ENCODE data around the gene FAM3D.

The FAM3D gene

DNA sequence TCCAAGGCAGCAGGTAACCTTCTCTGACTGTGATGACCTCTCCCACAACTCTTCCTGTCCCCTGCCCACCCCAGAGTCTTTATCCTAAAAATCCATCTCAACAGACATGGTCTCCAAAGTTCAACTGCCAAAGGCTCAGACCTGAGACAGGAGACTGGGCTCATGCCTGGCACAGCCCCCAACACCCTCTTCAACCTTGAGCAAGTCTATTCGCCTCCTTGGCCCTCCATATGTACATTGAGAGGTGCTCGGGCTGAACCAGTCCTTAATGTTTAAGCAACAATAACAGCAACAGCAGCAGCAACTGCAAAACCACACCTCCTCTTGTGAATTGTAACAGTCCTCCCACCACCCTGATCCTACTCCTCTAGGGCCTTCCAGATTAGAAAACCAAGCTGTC lies 9.9 kb downstream of the FAM3D start:
- no peak for DNase-seq (ENCODE audit: low read depth)

DNA sequence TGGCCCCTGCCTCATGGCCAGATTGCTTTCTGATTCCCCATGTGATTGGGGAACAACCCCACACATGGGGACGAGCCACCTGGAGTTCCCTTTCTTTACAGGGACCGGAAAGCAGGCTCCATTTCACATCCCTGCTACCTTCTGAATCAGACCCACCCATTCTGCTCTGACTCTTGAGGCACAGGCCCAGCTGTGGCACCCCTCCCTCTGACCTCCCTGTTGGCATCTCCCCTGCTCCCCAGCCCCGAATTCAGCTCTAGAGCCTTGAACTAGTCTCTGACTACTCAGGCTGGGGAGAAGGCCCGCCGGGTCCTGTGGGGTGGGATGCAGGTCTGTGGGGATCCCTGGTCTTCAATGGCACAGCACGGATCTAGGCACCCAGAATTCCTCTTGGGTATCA lies 12.1 kb downstream of the FAM3D start:
- DNase-seq (ENCODE audit: low read depth): no peak

DNA sequence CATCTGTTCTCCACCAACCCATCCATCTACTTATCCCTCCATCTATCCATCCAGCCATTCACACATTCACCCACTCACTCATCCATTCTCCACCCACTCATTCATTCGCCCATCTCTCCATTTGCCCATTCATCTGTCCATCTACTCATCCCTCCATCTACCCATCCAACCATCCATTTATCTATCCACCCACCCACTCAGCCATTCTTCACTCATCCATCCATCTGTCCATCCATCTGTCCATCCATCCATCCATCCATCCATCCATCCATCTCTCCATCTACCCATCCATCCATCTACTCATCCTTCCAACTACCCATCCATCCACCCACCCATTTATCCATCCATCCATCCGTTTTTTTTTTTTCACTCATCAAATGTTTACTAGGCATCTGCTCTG lies 13.9 kb downstream of the FAM3D start:
- no peak for DNase-seq (ENCODE audit: low read depth)

- DNase-seq (ENCODE audit: low read depth): no peak
Observed at GRCh38 chr3:58651276-58651675, 15.3 kb downstream of the FAM3D start.

DNA sequence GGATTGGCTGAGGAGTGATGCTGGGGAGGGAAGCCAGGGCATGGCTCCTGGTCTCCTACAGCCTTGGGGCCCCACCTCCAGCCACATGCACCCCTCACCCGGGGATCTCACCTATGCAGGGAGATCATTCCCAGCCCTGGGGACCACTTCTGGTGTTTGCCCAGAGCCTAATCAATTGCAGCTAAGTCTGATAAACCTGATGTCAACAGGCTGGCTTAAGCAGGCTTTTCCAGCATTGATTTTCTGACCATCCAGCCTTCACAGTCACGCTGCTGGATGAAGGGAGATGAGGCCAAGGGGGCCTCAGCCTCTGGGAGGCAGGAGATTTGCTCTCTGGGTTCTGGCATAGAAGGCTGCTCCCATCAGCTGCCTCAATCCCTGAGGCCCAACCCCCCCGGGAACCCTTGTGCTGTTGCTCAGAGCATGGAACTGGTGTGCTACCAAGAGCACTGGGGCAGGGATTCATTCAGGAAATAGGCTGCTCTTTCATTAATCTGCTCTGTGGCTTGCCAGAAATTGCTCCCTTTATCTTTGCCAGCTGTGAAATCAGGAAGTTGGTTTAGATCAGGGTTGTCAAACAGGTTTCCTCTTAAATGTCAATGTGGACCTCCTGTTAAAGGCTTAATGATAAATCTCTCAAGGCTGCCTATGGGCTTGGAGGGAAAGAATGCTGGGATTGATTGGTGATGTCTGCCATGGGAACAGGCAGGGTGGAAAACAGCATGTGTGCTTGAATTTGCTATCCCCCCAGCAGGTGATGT lies 19.0 kb downstream of the FAM3D start:
- DNase-seq (ENCODE audit: low read depth): no peak

GRCh38 chr3:58646503-58646902 lies 20.1 kb downstream of the FAM3D start:
- DNase-seq (ENCODE audit: low read depth): no peak

DNA sequence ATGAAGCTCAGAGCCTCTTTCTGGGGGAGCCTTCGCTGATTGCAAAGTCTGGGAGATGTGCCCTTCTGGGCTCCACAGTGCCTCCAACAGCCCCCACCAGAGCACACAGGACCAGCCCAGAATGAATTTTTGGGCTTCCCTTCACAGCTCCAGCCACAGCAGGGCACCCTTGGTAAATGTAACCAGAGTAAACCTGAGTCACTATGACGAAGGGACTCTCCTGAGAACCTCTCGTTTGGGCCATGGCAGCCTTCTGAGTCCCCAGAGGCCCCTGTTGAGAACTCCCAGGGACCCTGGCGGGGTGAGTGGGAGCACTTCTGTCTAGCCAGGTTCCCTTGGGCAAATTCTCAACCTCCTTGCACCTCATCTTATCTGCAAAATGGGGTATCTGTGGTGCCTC lies 20.8 kb downstream of the FAM3D start:
- no peak for DNase-seq (ENCODE audit: low read depth)

DNA sequence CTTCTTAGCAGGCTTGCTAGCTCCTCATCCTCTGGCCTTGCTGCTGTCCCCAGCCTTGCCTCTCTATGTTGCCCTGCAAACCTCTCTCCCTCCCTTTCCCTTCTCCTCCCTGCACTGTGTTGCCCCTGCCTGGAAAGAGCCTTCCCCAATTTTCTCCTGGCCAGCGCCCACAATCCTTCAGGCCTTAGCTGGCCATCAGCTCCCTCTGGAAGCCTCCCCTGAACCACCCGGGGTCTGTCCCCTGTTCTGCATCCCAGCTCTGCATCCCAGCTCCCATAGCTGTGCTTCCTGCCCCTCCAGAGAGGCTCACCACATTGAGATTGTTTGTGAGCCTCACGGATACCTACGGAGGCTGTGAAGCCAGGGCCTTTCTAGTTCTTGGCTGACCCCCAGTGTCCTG lies 23.7 kb downstream of the FAM3D start:
- DNase-seq (ENCODE audit: low read depth): no peak

GRCh38 chr3:58640700-58641372 lies 25.7 kb downstream of the FAM3D start:
- DNase-seq (ENCODE audit: low read depth): peak; percentile 35

- no peak for DNase-seq (ENCODE audit: low read depth)
Observed at GRCh38 chr3:58639842-58640241, 26.7 kb downstream of the FAM3D start.

GRCh38 chr3:58639001-58639400 lies 27.6 kb downstream of the FAM3D start:
- no peak for DNase-seq (ENCODE audit: low read depth)

- no peak for DNase-seq (ENCODE audit: low read depth)
Observed at GRCh38 chr3:58638591-58638990, 28.0 kb downstream of the FAM3D start.

- no peak for DNase-seq (ENCODE audit: low read depth)
Observed at GRCh38 chr3:58637509-58637908, 29.1 kb downstream of the FAM3D start.

GRCh38 chr3:58635371-58636285 lies 30.9 kb downstream of the FAM3D start:
- DNase-seq (ENCODE audit: low read depth): no peak

GRCh38 chr3:58633157-58633865 lies 33.3 kb downstream of the FAM3D start:
- no peak for DNase-seq (ENCODE audit: low read depth)

DNA sequence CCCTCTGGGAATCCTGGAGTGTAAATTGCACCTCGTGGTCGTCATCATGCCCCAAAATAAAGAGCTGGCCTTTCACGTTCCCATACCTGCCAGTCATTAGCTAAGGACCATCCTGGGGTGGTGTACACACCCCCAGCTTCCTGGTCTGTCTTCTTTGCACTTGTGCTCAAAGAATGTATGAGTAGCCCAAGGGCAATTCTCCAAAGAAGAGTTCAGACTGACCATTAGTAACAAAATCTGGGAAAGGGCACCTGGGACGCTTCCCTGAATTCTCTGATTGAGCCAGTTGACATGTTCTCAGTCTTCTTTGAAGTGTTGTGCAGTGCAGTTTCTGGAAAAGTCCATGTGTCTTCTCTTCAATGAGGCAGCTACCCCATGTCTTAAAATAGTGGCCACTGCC lies 34.8 kb downstream of the FAM3D start:
- no peak for DNase-seq (ENCODE audit: low read depth)

GRCh38 chr3:58630710-58631092 lies 35.9 kb downstream of the FAM3D start:
- no peak for DNase-seq (ENCODE audit: low read depth)

- DNase-seq (ENCODE audit: low read depth): peak; percentile 31
Observed at GRCh38 chr3:58630076-58630709, 36.4 kb downstream of the FAM3D start.

DNA sequence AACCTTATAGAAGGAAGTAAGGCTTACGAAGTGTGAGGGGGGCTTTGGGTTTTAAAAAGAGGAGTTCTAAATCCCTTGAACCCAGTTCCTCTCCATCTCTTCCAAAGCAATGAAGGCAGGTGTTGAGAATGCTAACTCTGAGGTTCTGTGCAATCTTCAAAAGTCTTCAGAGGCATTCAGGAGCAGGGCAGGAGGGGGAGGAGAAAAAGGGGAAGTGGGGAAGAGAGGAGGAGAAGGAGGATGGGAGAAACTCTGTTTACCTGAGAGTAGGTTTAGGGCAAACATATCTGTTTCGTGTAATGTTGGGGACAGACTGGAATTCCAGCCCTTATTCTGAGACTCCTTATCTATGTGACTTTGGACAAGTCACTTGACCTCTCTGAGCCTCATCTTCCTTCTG lies 36.9 kb downstream of the FAM3D start:
- DNase-seq (ENCODE audit: low read depth): no peak

DNA sequence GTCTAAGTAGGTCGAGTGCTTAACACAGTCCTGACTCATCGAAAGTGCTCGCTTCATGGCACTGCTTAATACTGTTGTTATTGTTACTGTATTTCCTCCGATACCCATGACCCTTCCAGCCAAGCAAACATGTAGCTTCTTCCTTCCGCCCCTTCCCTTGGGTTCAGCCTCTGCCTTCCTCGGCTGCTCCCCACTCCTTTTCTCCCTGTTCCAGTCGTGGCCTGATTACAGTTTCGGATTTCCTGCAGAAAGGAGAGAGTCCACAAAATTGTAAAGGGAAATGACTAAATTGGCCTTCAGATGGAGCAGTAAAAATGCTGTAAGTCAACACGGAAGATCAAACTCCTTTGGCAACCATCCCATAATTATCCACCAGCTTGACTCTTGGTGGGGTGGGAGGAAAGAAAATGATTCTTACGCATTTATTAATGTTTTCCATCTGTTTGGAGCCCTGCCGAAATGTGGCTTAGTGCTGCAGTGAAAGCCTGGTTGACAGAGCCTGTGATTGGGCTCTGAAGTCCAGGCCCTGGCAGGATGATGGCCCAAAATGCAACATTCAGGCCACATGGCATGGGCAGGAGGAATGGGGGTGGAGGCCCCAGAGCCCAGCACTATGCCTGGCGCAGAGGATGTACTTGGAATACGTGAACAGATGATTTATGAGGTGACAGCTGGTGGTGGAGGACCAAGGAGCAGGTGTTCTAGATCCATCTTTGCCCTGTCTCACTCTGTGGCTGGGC lies 37.6 kb downstream of the FAM3D start:
- DNase-seq (ENCODE audit: low read depth): no peak

GRCh38 chr3:58627941-58628340 lies 38.6 kb downstream of the FAM3D start:
- no peak for DNase-seq (ENCODE audit: low read depth)
